Neural progenitor cell (in vitro differentiated cells): ENCODE data around the gene CNEP1R1.

Source experiments
- EZH2 ChIP-seq: fragments of 200-600 bp; sonication (generic); IDR thresholded peaks from 2 replicates; pipeline ENCODE4 v1.6.1; 2017; ENCODE audit warnings: antibody characterized with exemption, mild to moderate bottlenecking, moderate library complexity
- EZH2phosphoT487 ChIP-seq: fragments of 200-600 bp; sonication (generic); IDR thresholded peaks from 2 replicates; pipeline ENCODE4 v1.6.1; 2017; ENCODE audit warnings: antibody characterized with exemption
- TF ChIP-seq, protein P1 (sequence below): fragments of 200-600 bp; sonication (generic); IDR thresholded peaks from 2 replicates; pipeline ENCODE4 v1.5.1; 2017; ENCODE audit warnings: antibody characterized with exemption, mild to moderate bottlenecking

- TF ChIP-seq, protein P1, sequence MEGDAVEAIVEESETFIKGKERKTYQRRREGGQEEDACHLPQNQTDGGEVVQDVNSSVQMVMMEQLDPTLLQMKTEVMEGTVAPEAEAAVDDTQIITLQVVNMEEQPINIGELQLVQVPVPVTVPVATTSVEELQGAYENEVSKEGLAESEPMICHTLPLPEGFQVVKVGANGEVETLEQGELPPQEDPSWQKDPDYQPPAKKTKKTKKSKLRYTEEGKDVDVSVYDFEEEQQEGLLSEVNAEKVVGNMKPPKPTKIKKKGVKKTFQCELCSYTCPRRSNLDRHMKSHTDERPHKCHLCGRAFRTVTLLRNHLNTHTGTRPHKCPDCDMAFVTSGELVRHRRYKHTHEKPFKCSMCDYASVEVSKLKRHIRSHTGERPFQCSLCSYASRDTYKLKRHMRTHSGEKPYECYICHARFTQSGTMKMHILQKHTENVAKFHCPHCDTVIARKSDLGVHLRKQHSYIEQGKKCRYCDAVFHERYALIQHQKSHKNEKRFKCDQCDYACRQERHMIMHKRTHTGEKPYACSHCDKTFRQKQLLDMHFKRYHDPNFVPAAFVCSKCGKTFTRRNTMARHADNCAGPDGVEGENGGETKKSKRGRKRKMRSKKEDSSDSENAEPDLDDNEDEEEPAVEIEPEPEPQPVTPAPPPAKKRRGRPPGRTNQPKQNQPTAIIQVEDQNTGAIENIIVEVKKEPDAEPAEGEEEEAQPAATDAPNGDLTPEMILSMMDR: no peak
- TF ChIP-seq EZH2phosphoT487 (no peak), EZH2 (no peak)
Observed at GRCh38 chr16:50002190-50002589, 22.8 kb upstream of the CNEP1R1 start.
